ENCODE measurements around the gene PXDN. TPM values are rescaled to one million over a fixed set of nuclear protein-coding genes. Genes with fewer than 3 reads are reported as not detected.

PXDN gene
- total RNA-seq, 2 donors from 2014 or later, result 29.5 to 40.8 TPM

DNA sequence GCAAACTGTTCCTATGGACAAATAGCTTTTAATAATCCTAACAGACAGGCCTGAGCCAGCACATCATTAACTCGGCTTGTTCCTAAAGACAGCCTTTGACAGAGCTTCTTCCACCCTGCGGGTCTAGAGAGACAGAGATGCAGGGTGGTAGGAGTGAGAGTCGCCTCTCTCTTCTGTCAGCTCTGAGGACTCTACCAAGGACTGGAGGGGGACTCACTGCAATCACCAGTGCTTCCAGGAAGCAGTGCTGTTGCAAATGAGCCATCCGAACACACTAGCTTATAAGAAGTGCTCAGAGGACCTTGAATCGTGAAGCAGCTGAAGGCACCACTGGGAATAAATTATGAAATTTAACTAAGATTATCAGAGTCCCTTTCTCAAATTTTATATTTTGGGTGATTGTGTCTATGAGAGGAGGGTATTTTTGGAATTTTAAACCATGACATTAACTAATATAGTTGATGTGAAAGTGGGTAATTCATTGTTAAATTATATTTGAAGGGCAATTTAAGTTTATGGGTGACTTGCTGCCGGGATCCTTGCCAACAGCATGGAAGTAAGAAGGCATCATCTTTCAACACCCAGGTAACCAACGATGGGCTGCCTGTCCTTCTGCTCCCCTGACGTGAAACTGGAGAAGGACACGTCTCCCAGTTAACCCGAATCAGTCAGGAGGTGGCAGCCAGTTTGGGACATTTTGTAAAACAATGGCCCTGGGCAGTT, 43.6 kb upstream of the PXDN start:
- Histone ChIP-seq H3K36me3 (no peaks in the 10 kb centered on the region), H3K27me3 (replicated peaks; ENCODE audit: insufficient read depth) (no peaks in the 10 kb centered on the region), H3K4me1 (replicated peaks) (no peaks in the 10 kb centered on the region), H3K27ac (no peak overlapping the region), H3K9me3 (no peaks in the 10 kb centered on the region), H3K4me3 (no peak overlapping the region)
- WGBS, result 54% methylated on average over 10 of the region's 10 CpGs
- TF ChIP-seq POLR2A (IDR thresholded peaks at IDR 0.05) (no peak), POLR2AphosphoS5 (IDR thresholded peaks at IDR 0.05) (no peak)
- TF ChIP-seq, protein P1, sequence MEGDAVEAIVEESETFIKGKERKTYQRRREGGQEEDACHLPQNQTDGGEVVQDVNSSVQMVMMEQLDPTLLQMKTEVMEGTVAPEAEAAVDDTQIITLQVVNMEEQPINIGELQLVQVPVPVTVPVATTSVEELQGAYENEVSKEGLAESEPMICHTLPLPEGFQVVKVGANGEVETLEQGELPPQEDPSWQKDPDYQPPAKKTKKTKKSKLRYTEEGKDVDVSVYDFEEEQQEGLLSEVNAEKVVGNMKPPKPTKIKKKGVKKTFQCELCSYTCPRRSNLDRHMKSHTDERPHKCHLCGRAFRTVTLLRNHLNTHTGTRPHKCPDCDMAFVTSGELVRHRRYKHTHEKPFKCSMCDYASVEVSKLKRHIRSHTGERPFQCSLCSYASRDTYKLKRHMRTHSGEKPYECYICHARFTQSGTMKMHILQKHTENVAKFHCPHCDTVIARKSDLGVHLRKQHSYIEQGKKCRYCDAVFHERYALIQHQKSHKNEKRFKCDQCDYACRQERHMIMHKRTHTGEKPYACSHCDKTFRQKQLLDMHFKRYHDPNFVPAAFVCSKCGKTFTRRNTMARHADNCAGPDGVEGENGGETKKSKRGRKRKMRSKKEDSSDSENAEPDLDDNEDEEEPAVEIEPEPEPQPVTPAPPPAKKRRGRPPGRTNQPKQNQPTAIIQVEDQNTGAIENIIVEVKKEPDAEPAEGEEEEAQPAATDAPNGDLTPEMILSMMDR (IDR thresholded peaks at IDR 0.05), result no peak
- intact Hi-C loops (cut with DNase I), result no loop called here
- no peak for DNase-seq (ENCODE audit: low spot score)

DNA sequence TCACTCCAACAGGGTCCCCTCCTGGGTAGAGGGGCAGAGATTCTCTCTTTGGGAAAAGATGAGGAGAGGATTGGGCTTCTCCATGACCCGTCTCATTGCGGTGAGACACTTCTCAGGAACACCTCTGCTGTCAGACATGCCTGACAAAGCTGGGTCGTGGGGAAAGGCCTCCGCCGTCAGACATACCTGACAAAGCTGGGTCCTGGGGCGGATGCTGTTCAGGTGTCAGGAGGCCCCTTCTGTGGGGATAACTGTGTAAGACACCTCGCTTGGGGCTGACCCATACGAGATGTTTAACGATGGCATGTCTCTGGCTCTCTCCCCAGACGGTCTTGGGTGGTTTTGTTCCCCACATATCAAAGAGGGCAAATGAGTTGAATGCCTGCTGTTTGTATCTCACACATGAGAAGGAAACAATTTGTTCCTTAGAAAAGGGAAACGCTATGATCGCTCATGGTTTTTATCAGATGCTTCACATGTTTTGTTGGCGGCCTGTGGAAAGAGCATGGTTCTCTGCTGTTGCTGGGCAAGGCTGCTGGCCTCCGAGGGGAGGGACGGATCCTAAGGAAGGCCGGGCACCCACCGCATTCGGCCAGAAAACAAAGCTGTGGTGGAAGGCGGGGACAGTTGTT, 40.8 kb upstream of the PXDN start:
- TF ChIP-seq POLR2AphosphoS5 (IDR thresholded peaks at IDR 0.05), result no peak
- no peak for TF ChIP-seq POLR2A (IDR thresholded peaks at IDR 0.05)
- TF ChIP-seq, protein P1 (IDR thresholded peaks at IDR 0.05), result no peak
- H3K27ac ChIP-seq, result no peak overlapping the region
- intact Hi-C loops (cut with DNase I), result no loop called here
- no peaks in the 10 kb centered on the region for H3K4me1 ChIP-seq (replicated peaks)
- H3K4me3 ChIP-seq, result no peak overlapping the region
- H3K36me3 ChIP-seq, result no peaks in the 10 kb centered on the region
- no peaks in the 10 kb centered on the region for H3K9me3 ChIP-seq
- DNase-seq (ENCODE audit: low spot score), result no peak
- WGBS, result 81% methylated on average over 19 of the region's 19 CpGs
- no peaks in the 10 kb centered on the region for H3K27me3 ChIP-seq (replicated peaks; ENCODE audit: insufficient read depth)

DNA sequence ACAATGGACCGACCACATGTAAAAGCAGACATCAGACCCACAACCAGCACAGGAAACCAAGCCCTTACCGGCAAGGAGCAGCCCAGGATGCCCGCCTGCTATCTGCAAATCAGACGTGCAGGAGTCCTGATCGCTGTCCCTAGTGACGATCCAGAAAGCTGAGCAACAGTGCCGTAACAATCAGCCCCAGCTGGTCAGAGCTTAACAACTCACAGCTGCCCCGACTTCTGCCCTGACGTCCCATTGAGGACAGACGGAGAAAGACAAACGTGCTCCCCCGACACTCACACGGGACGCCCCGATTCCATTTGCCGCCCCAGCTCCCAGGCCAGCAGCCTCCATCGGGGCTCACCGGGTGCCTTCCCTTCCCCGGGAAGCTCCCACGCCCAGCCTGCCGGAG, 39.8 kb upstream of the PXDN start:
- Histone ChIP-seq H3K4me1 (replicated peaks) (no peaks in the 10 kb centered on the region), H3K9me3 (no peaks in the 10 kb centered on the region), H3K27ac (no peak overlapping the region), H3K4me3 (no peak overlapping the region), H3K27me3 (replicated peaks; ENCODE audit: insufficient read depth) (no peaks in the 10 kb centered on the region), H3K36me3 (no peaks in the 10 kb centered on the region)
- TF ChIP-seq POLR2AphosphoS5 (IDR thresholded peaks at IDR 0.05) (no peak), POLR2A (IDR thresholded peaks at IDR 0.05) (no peak)
- TF ChIP-seq, protein P1 (IDR thresholded peaks at IDR 0.05), result no peak
- intact Hi-C loops (cut with DNase I), result no loop called here
- WGBS, result 64% methylated on average over 21 of the region's 21 CpGs
- no peak for DNase-seq (ENCODE audit: low spot score)

DNA sequence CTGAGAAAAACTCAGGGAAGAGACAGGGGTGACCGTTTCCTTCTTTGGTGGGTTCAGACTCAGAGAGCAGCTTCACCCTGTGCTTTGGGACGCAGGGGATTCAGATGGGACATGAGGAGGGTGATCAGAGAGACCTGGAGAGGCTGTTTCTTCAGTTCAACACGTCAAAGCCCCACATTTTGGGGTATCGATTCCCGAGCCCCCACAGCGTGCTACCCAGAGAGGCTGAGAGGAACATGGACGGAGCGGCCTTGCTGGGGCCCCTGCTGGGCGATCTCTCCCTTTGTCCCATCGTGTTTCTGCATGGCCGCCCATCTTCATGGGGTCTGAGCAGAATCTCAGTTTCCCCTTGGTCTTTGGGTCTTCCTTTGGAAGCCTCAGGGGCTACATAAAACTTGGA, 38.2 kb upstream of the PXDN start:
- H3K9me3 ChIP-seq, result no peaks in the 10 kb centered on the region
- H3K4me1 ChIP-seq (replicated peaks), result no peaks in the 10 kb centered on the region
- H3K36me3 ChIP-seq, result no peaks in the 10 kb centered on the region
- WGBS, result 92% methylated on average over 11 of the region's 11 CpGs
- no peak overlapping the region for H3K4me3 ChIP-seq
- no peak overlapping the region for H3K27ac ChIP-seq
- no peaks in the 10 kb centered on the region for H3K27me3 ChIP-seq (replicated peaks; ENCODE audit: insufficient read depth)
- no peak for DNase-seq (ENCODE audit: low spot score)
- TF ChIP-seq, protein P1 (IDR thresholded peaks at IDR 0.05), result no peak
- no peak for TF ChIP-seq POLR2AphosphoS5 (IDR thresholded peaks at IDR 0.05)
- TF ChIP-seq POLR2A (IDR thresholded peaks at IDR 0.05), result no peak
- intact Hi-C loops (cut with DNase I), result no loop called here
